HG03108 (cell line): Measurements from ENCODE around the gene ESF1.
"Not testable (repeated sequence)": the region's sequence is repeated elsewhere in the genome, so short reads cannot be mapped to it uniquely, and the experiment has no call there.

Experiments used
- ATAC-seq: cut with Tn5 transposase; IDR thresholded peaks from one replicate; pipeline ENCODE4 v1.9.1; 2021; ENCODE audit warnings: moderate library complexity; ENCODE audit not compliant: unreplicated experiment

Gene ESF1

DNA sequence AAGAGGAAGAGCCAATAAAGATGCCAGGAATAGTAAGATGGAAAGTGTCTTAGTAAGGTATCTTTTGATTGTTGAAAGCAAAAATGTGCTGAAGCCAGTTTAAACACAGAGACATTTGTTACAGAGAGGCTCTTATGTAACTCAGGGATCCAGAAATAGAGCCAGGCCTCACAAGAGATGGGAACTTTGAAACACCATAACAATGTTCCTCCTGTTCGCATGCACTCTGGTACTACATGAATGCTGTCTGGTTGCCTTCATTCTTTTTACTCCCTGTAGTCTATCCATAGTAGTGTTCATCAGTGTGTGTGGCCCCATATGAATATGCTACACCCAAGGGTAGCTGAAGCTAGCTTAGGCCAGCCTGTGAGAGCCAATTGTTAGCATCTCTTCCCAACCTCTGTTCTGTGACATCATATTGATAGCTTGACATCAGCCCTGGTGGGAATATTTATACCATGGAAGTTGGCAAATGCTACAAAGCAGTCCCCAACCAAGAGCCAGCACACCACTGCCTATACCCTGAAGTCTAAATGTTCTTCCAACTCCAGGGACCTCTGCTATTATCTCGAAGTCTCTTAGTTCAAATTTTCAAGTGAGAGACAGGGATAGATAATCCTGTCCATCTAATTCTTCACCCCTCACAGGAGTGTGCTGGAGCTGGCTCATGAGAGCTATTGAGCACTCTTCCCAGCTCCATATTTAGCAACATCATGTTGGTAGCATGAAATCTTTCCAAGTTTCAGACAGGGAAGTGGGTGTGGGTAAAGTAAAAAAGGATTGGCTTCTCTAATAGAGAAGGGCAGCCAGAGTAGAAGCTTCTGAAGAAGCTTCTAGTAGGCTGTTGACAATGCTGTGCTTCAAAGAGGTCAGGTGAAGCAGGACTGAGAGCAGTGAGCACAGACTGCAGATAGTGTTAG is 7.1 kb upstream of the ESF1 start:
- ATAC-seq, result no peak

DNA sequence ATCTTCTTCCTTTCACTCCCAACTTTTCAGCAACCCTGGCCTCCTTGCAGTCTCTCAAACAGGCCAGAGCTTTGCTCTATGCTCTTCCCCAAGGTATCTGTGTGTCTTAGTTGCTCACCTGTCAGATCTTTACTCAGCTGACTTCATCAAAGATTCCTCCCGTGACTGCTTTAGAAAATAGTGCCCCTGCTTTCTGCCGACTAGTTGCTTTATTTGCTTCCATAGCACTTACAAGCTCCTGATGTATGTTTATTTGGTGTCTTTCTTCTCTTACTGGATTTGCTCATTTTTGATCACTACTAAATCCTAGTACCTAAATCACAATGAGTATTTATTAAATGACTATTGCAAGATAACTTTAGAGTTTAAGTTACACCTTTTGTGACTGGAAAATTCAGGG is 6.0 kb upstream of the ESF1 start:
- no peak for ATAC-seq

- ATAC-seq, result no peak
These were observed 3.6 kb upstream of the ESF1 start for GRCh38 chr20:13788167-13788834.

GRCh38 chr20:13786143-13786828 is 1.6 kb upstream of the ESF1 start:
- no peak for ATAC-seq

DNA sequence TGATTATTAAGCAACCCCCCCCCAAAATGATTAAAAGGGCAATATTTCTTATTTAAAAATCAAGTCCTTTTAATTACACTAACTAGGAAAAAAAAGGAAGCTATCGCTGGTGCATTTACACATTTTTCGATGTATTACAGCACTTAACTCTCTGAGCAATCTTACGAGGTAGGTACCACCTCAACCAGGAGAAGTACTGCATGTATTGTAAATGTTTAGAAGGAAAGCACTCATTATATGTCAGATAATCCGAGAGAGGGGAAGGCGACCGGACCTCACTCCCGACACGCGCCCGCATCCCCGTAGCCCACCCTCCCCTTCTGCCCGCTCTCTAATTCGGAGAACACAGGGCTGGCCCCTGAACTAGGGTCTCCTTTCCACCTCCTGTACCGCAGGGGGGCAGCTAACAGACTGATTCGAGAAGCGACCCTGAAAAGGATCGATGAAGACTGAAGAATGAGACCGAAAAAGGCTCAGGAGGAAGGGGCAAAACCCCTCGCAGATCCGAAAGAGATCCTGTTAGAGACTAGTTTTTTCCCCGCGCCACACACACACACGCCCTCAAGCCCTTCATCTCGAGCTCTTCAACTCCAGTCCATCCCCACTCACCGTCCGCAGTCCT is 337 bp downstream of the ESF1 start:
- no peak for ATAC-seq

DNA sequence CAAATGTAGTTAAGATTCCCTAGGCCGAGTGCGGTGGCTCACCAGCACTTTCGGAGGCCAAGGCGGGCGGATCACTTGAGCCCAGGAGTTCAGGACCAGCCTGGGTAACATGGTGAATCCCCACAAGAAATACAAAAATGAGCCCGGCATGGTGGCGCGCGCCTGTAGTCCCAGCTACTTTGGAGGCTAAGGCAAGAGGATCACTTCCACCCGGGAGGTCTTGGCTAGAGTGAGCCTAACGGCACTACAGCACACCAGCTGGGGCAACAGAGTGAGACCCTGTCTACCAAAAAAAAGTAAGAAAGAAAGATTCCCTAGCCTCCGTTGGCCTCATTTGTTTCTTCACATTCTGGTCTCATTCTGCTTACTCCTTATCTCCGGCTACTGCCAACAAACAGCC is 1.2 kb downstream of the ESF1 start:
- no peak for ATAC-seq

- ATAC-seq, result no peak
These were observed 5.9 kb downstream of the ESF1 start for GRCh38 chr20:13778827-13779226.

GRCh38 chr20:13777171-13777601 is 7.5 kb downstream of the ESF1 start:
- no peak for ATAC-seq

- ATAC-seq, result no peak
These were observed 8.9 kb downstream of the ESF1 start for GRCh38 chr20:13775867-13776266.

GRCh38 chr20:13772529-13772928 is 12.2 kb downstream of the ESF1 start:
- no peak for ATAC-seq

- no peak for ATAC-seq
These were observed 12.8 kb downstream of the ESF1 start for GRCh38 chr20:13771853-13772453.

- no peak for ATAC-seq
These were observed 14.6 kb downstream of the ESF1 start for GRCh38 chr20:13770141-13770540.

- ATAC-seq, result no peak
These were observed 18.8 kb downstream of the ESF1 start for GRCh38 chr20:13765868-13766416.

DNA sequence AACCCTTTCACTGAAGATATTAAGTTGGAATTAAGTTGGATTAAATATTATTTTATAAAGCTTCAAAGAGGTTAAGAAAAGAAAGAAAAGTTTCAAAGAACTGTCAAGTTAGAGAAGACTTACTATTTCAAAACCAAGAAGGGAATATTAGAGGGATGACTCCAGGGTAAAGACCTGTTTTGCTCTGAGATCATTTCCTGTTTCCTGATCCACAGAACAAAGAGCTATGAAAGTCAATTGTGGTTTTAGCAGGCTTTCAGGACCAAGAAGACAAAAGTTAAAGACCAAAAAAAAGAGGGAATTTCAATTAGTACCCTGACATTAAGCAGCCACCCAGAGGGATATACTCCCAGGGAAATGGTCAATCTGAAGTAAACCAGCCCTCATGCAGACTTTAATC is 19.4 kb downstream of the ESF1 start:
- no peak for ATAC-seq

DNA sequence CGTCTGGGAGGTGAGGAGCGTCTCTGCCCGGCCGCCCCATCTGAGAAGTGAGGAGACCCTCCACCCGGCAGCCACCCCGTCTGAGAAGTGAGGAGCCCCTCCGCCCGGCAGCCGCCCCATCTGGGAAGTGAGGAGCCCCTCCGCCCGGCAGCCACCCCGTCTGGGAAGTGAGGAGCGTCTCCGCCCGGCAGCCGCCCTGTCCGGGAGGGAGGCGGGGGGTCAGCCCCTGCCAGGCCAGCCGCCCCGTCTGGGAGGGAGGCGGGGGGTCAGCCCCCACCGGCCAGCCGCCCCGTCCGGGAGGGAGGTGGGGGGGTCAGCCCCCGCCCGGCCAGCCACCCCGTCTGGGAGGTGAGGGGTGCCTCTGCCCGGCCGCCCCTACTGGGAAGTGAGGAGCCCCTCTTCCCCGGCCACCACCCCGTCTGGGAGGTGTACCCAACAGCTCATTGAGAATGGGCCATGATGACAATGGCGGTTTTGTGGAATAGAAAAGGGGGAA is 24.2 kb downstream of the ESF1 start:
- not testable (repeated sequence) for ATAC-seq

- no peak for ATAC-seq
These were observed 25.8 kb downstream of the ESF1 start for GRCh38 chr20:13758884-13759283.

DNA sequence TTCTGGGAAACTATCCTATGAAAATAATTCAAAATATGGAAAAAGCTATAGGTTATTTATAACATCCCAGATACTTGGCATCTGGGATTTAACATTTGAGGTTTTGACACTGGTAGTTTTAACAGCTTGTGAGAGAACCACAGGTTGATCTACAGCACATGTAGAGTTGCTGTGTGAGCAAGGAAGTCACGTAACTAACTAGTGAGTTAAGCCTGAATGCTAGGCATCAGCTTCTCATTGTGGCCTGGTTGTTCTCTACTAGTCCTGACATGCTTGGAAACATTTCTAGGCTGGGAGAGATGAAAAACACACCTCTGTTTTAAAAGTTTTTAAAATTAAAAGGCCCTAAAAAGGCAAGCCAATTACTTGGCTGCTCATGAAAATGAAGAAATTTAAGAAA is 28.2 kb downstream of the ESF1 start:
- no peak for ATAC-seq

DNA sequence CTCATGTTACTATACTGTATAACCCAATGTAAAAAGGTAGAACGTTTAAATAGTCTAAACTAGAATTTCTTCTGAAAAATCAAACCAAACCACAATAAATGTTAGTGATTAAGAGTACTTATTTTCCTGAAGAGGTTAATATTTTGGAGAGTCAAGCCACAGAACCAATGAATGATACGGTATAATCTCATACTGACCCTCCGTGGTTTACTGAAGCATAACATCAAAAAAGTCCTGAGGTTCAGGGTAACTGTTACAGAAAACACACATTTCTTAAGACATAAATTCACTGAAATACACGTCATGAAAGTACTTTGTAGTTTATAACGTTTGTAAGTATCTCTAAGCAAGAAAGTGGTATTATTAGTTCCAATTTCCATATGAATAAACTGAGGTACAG is 28.9 kb downstream of the ESF1 start:
- no peak for ATAC-seq

GRCh38 chr20:13753436-13754036 is 31.2 kb downstream of the ESF1 start:
- ATAC-seq, result no peak

- no peak for ATAC-seq
These were observed 34.9 kb downstream of the ESF1 start for GRCh38 chr20:13749811-13750210.
